Breast epithelium (tissue), 3 donors: ENCODE measurements around the gene PRRT1.

ENCODE experiments used
- CTCF ChIP-seq, 3 donors: fragments of 450-650 bp; IDR thresholded peaks; one replicate each; pipeline ENCODE4 v1.5.1; 2016 to 2017; ENCODE audit warnings: antibody characterized with exemption in 3 of 3, mild to moderate bottlenecking in 3 of 3, moderate library complexity in 3 of 3
- POLR2A ChIP-seq: fragments of 450-650 bp; IDR thresholded peaks from one replicate; pipeline ENCODE4 v1.6.1; 2016; ENCODE audit warnings: antibody characterized with exemption, mild to moderate bottlenecking, moderate library complexity
- POLR2AphosphoS5 ChIP-seq, 3 donors: sonication (generic); formaldehyde crosslinking; IDR thresholded peaks; one replicate each; pipeline ENCODE4 v1.6.1; 2017; ENCODE audit warnings: antibody characterized with exemption in 3 of 3

DNA sequence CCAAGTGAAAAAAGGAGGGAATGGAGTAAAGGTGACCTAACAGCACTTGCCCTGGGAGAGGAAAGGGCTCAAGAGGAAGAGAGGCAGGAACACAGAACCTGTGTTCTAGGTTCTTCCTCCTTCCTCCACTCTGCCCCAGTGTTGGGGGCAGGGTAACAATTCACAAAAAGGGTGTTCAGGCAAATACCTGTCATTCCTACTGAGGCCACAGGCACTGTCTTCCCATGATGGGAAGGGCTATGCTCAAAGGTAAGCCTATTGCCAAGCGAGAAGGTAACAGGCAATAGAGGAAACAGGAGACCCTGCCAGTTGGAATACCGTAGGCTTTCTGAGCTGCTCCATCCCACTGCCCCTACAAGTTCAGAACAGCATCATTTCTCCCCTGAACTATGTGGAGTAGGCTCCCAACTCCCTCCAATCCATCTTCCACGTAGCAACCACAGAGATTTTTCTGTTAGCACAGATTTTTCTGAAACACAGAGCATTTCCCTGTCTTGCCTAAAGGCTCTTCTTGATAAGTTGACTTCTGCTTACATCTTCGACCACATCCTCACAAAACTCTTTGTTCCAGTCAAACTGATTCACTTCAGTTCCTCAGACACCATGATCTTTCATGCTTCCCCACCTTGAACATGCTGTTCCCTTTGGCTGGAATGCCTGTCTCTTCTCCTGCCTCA, 21.4 kb upstream of the PRRT1 start:
- TF ChIP-seq POLR2A: no peak
- TF ChIP-seq CTCF (IDR thresholded peaks at IDR 0.05): no peak
- no peak for TF ChIP-seq POLR2AphosphoS5 (IDR thresholded peaks at IDR 0.05)
